CD14-positive monocyte (primary cell): Measurements from ENCODE around the gene CMSS1. TPM values are rescaled to one million over a fixed set of nuclear protein-coding genes. Genes with fewer than 3 reads are reported as not detected.

Experiments
- DNase-seq, 3 donors: peaks; one replicate each; pipeline ENCODE4 v3.0.0-alpha.2; 2011 to 2022
- H2AFZ ChIP-seq: 2 replicates; pipeline ENCODE4 v1.6.0; 2012; ENCODE audit warnings: mild to moderate bottlenecking, low read depth, low read length, inconsistent platforms; ENCODE audit not compliant: insufficient read depth, poor library complexity, severe bottlenecking
- H3K27ac ChIP-seq, 2 donors: 1 replicate in 1 of 2; 2 replicates in 1 of 2; pipeline ENCODE4 v1.5.1; 2012 to 2013; ENCODE audit warnings: low read length in 2 of 2, control low read depth in 1 of 2, inconsistent platforms in 1 of 2, low read depth in 1 of 2, mild to moderate bottlenecking in 1 of 2
- H3K27me3 ChIP-seq, 2 donors: one replicate each; pipeline versions ENCODE4 v1.6.0 to v1.6.1; 2011 to 2013; ENCODE audit warnings: low read length in 2 of 2; ENCODE audit not compliant: control insufficient read depth in 2 of 2, insufficient read depth in 2 of 2
- H3K36me3 ChIP-seq, 2 donors: replicated peaks in 1 of 2; 1 replicate in 1 of 2; 2 replicates in 1 of 2; pipeline versions ENCODE4 v1.5.1 to v1.6.1; 2012 to 2013; ENCODE audit warnings: low read length in 2 of 2, control low read depth in 1 of 2, inconsistent platforms in 1 of 2, mild to moderate bottlenecking in 1 of 2; ENCODE audit not compliant: insufficient read depth in 2 of 2, control insufficient read depth in 1 of 2
- H3K4me1 ChIP-seq, 2 donors: 1 replicate in 1 of 2; 2 replicates in 1 of 2; pipeline versions ENCODE4 v1.5.1 to v1.6.1; 2012 to 2013; ENCODE audit warnings: low read length in 2 of 2, control low read depth in 1 of 2, inconsistent platforms in 1 of 2, mild to moderate bottlenecking in 1 of 2, moderate library complexity in 1 of 2; ENCODE audit not compliant: insufficient read depth in 2 of 2, control insufficient read depth in 1 of 2
- H3K4me2 ChIP-seq: replicated peaks from 2 replicates; pipeline ENCODE3; 2012; ENCODE audit warnings: low read length, moderate library complexity, mild to moderate bottlenecking; ENCODE audit not compliant: poor library complexity, severe bottlenecking; ENCODE audit errors: extremely low read depth
- H3K4me3 ChIP-seq, 3 experiments: fragments of 200-600 bp in 1 of 3; sonication (generic) in 1 of 3; replicated peaks in 1 of 3; 1 replicate in 2 of 3; 2 replicates in 1 of 3; pipeline ENCODE4 v1.5.1; 2011 to 2013; ENCODE audit warnings: low read length in 3 of 3, mild to moderate bottlenecking in 3 of 3, control low read depth in 2 of 3, low read depth in 2 of 3, inconsistent platforms in 1 of 3, moderate library complexity in 1 of 3
- H3K79me2 ChIP-seq: 2 replicates; pipeline ENCODE4 v1.6.0; 2012; ENCODE audit warnings: mild to moderate bottlenecking, control low read depth, inconsistent platforms, low read length, moderate library complexity; ENCODE audit not compliant: insufficient read depth
- H3K9ac ChIP-seq: 2 replicates; pipeline ENCODE4 v1.6.0; 2017; ENCODE audit warnings: low read length, mild to moderate bottlenecking; ENCODE audit not compliant: insufficient read depth, poor library complexity, severe bottlenecking
- H3K9me3 ChIP-seq, 2 donors: replicated peaks in 1 of 2; 1 replicate in 1 of 2; 2 replicates in 1 of 2; pipeline versions ENCODE4 v1.5.1 to v1.6.1; 2012 to 2013; ENCODE audit warnings: low read length in 2 of 2, control low read depth in 1 of 2; ENCODE audit not compliant: control insufficient read depth in 1 of 2, insufficient read depth in 1 of 2
- H4K20me1 ChIP-seq: 2 replicates; pipeline ENCODE4 v1.6.0; 2012; ENCODE audit warnings: mild to moderate bottlenecking, low read length, control low read depth, moderate library complexity; ENCODE audit not compliant: insufficient read depth
- H3K27ac Mint-ChIP-seq, 7 donors: one replicate each; pipeline ENCODE4 v1.8.0; 2020; ENCODE audit warnings: mild to moderate bottlenecking in 7 of 7, mixed read lengths in 7 of 7, moderate library complexity in 6 of 7, inconsistent platforms in 2 of 7
- H3K27me3 Mint-ChIP-seq, 3 donors: one replicate each; pipeline ENCODE4 v1.8.0; 2021 to 2022; ENCODE audit warnings: low read depth in 3 of 3, mild to moderate bottlenecking in 3 of 3, mixed read lengths in 3 of 3, moderate library complexity in 3 of 3, inconsistent platforms in 1 of 3
- H3K36me3 Mint-ChIP-seq, 2 donors: one replicate each; pipeline ENCODE4 v1.8.0; 2020; ENCODE audit warnings: mixed read lengths in 2 of 2, inconsistent platforms in 1 of 2, mild to moderate bottlenecking in 1 of 2
- H3K4me1 Mint-ChIP-seq: one replicate; pipeline ENCODE4 v1.8.0; 2020; ENCODE audit warnings: mild to moderate bottlenecking, mixed read lengths
- H3K4me3 Mint-ChIP-seq, 2 donors: one replicate each; pipeline ENCODE4 v1.8.0; 2020; ENCODE audit warnings: mild to moderate bottlenecking in 2 of 2, mixed read lengths in 2 of 2, moderate library complexity in 1 of 2
- H3K9me3 Mint-ChIP-seq, 7 donors: one replicate each; pipeline ENCODE4 v1.8.0; 2020 to 2022; ENCODE audit warnings: mixed read lengths in 7 of 7, mild to moderate bottlenecking in 6 of 7, moderate library complexity in 6 of 7, inconsistent platforms in 2 of 7
- CTCF ChIP-seq: fragments of 200-600 bp; IDR thresholded peaks from one replicate; pipeline ENCODE4 v1.8.0; 2022; ENCODE audit warnings: antibody characterized with exemption, mild to moderate bottlenecking
- WGBS: methylation state at CpG from one replicate; pipeline ENCODE4 v1.1.5; 2013; ENCODE audit warnings: missing lambda C conversion rate; ENCODE audit not compliant: insufficient coverage; 5-methylcytosine and 5-hydroxymethylcytosine counted together
- intact Hi-C, 2 donors: fragments of 100-400 bp; cut with micrococcal nuclease; formaldehyde crosslinking; loops; one replicate each; pipeline versions ENCODE4 v1.15.0 to v1.15.1; 2023
- polyA plus RNA-seq, 3 donors: library from polyadenylated mRNA; depleted of rRNA in 1 of 3; unstranded in 2 of 3; stranded (reverse) in 1 of 3; fragments of 300-500 nt in 2 of 3; fragments of >200 nt in 1 of 3; fragmentation: Illumina TruSeq in 2 of 3; gene quantifications; 1 replicate in 2 of 3; 2 replicates in 1 of 3; pipeline ENCODE4 v1.2.3, GENCODE V29; 2012 to 2021

CMSS1 gene
- polyA plus RNA-seq, 3 donors: 1.1 to 3.6 (median 2.2) TPM

- no peaks in the 10 kb centered on the region for H3K9me3 Mint-ChIP-seq
- H4K20me1 ChIP-seq: no peaks in the 10 kb centered on the region
- no peak for TF ChIP-seq CTCF
- H3K4me3 ChIP-seq: no peak overlapping the region
- intact Hi-C loops: no loop called here
- H3K4me3 Mint-ChIP-seq: no peak overlapping the region
- H3K79me2 ChIP-seq: no peaks in the 10 kb centered on the region
- H3K4me1 Mint-ChIP-seq: no peaks in the 10 kb centered on the region
- H3K4me2 ChIP-seq: no peak overlapping the region
- H3K27ac Mint-ChIP-seq: no peak overlapping the region
- H3K27ac ChIP-seq: no peak overlapping the region
- no peaks in the 10 kb centered on the region for H3K9me3 ChIP-seq
- no peak overlapping the region for H2AFZ ChIP-seq
- no peaks in the 10 kb centered on the region for H3K4me1 ChIP-seq
- DNase-seq: no peak
- H3K36me3 ChIP-seq: no peaks in the 10 kb centered on the region
- no peaks in the 10 kb centered on the region for H3K27me3 ChIP-seq
- H3K27me3 Mint-ChIP-seq: peaks cover 0 to 2% (median 0%) of the 10 kb centered on the region in 3 donors
- H3K9ac ChIP-seq: no peak overlapping the region
- no peaks in the 10 kb centered on the region for H3K36me3 Mint-ChIP-seq
Measured at GRCh38 chr3:100098784-100099070, 281.1 kb downstream of the CMSS1 start.

GRCh38 chr3:100099621-100100020 lies 282.0 kb downstream of the CMSS1 start:
- H3K79me2 ChIP-seq: no peaks in the 10 kb centered on the region
- no peak overlapping the region for H2AFZ ChIP-seq
- no peak overlapping the region for H3K4me3 Mint-ChIP-seq
- no peak overlapping the region for H3K27ac ChIP-seq
- H3K36me3 ChIP-seq: no peaks in the 10 kb centered on the region
- H3K4me2 ChIP-seq: no peak overlapping the region
- no peaks in the 10 kb centered on the region for H3K9me3 Mint-ChIP-seq
- DNase-seq: no peak
- H3K27me3 ChIP-seq: no peaks in the 10 kb centered on the region
- no peaks in the 10 kb centered on the region for H3K36me3 Mint-ChIP-seq
- WGBS: 71% methylated on average over 1 of the region's 2 CpGs
- H3K9me3 ChIP-seq: no peaks in the 10 kb centered on the region
- no peak overlapping the region for H3K4me3 ChIP-seq
- H3K4me1 Mint-ChIP-seq: no peaks in the 10 kb centered on the region
- intact Hi-C loops: no loop called here
- no peaks in the 10 kb centered on the region for H3K4me1 ChIP-seq
- no peak overlapping the region for H3K9ac ChIP-seq
- no peaks in the 10 kb centered on the region for H4K20me1 ChIP-seq
- H3K27ac Mint-ChIP-seq: no peak overlapping the region
- H3K27me3 Mint-ChIP-seq: peaks cover 0 to 2% (median 0%) of the 10 kb centered on the region in 3 donors
- no peak for TF ChIP-seq CTCF
